AG09309 (cell line): ENCODE data around the gene ABI3.
A peak's percentile ranks its signal among the peaks of the same experiment; 100 is the strongest.

Experiments
- DNase-seq: peaks from one replicate; pipeline ENCODE4 v3.0.0-alpha.2; 2010; ENCODE audit warnings: low read depth
- H3K4me3 ChIP-seq: 2 replicates; pipeline ENCODE4 v1.5.1; 2011; ENCODE audit warnings: mild to moderate bottlenecking, low read depth, low read length, moderate library complexity; ENCODE audit not compliant: control insufficient read depth
- CTCF ChIP-seq: IDR thresholded peaks from 2 replicates; pipeline ENCODE4 v1.5.1; 2011; ENCODE audit warnings: mild to moderate bottlenecking, low read depth, low read length, inconsistent platforms; ENCODE audit not compliant: insufficient read depth, control insufficient read depth; ENCODE audit errors: missing control alignments

The ABI3 gene

GRCh38 chr17:49218941-49219913 is 8.7 kb downstream of the ABI3 start:
- H3K4me3 ChIP-seq, result no peak overlapping the region
- TF ChIP-seq CTCF, result peak; percentile 30
- DNase-seq, result no peak

- no peak overlapping the region for H3K4me3 ChIP-seq
- no peak for DNase-seq
- TF ChIP-seq CTCF, result no peak
Measured at GRCh38 chr17:49219987-49220386, 9.5 kb downstream of the ABI3 start.

- no peak for TF ChIP-seq CTCF
- no peak overlapping the region for H3K4me3 ChIP-seq
- DNase-seq, result no peak
Measured at GRCh38 chr17:49223168-49223516, 12.6 kb downstream of the ABI3 start.

GRCh38 chr17:49223517-49224197 is 13.2 kb downstream of the ABI3 start:
- TF ChIP-seq CTCF, result peak; percentile 89
- no peak overlapping the region for H3K4me3 ChIP-seq
- DNase-seq, result no peak

- DNase-seq, result no peak
- H3K4me3 ChIP-seq, result no peak overlapping the region
- TF ChIP-seq CTCF, result no peak
Measured at GRCh38 chr17:49224198-49224996, 13.9 kb downstream of the ABI3 start.

GRCh38 chr17:49224997-49225337 is 14.5 kb downstream of the ABI3 start:
- no peak overlapping the region for H3K4me3 ChIP-seq
- no peak for DNase-seq
- TF ChIP-seq CTCF, result no peak
